ENCODE data around the gene PPFIA3.
A peak's percentile ranks its signal among the peaks of the same experiment; 100 is the strongest.
"Not testable (repeated sequence)": the region's sequence is repeated elsewhere in the genome, so short reads cannot be mapped to it uniquely, and the experiment has no call there.

The PPFIA3 gene

GRCh38 chr19:49125025-49125731, 5.8 kb downstream of the PPFIA3 start:
- WGBS, 2 experiments = 56 to 63% methylated on average over 23 of the region's 23 CpGs

GRCh38 chr19:49126575-49126974, 7.2 kb downstream of the PPFIA3 start:
- Histone ChIP-seq H3K9me3 (ENCODE audit: control insufficient read depth, low read length) (no peaks in the 10 kb centered on the region), H3K36me3 (ENCODE audit: control insufficient read depth, insufficient read depth, low read length) (no peaks in the 10 kb centered on the region), H3K27me3 (ENCODE audit: control insufficient read depth, insufficient read depth, low read length, poor library complexity, severe bottlenecking) (peaks cover 7% of the 10 kb centered on the region), H3K4me1 (ENCODE audit: control insufficient read depth, insufficient read depth, low read length) (peaks cover 3% of the 10 kb centered on the region), H3K4me3 (ENCODE audit: insufficient read depth, low read depth, low read length) (no peak overlapping the region), H3K27ac (ENCODE audit: insufficient read depth, low read depth, low read length, poor library complexity, severe bottlenecking) (no peak overlapping the region)
- WGBS, 2 experiments = 73 to 74% methylated on average over 4 of the region's 4 CpGs

More at GRCh38 chr19:49125025-49125731, 5.8 kb downstream of the PPFIA3 start:
- H3K36me3 ChIP-seq (ENCODE audit: control insufficient read depth, insufficient read depth, low read length) = no peaks in the 10 kb centered on the region
- H3K4me3 ChIP-seq (ENCODE audit: insufficient read depth, low read depth, low read length) = no peak overlapping the region
- H3K9me3 ChIP-seq (ENCODE audit: control insufficient read depth, low read length) = no peaks in the 10 kb centered on the region
- no peak overlapping the region for H3K27ac ChIP-seq (ENCODE audit: insufficient read depth, low read depth, low read length, poor library complexity, severe bottlenecking)
- peaks cover 3% of the 10 kb centered on the region for H3K4me1 ChIP-seq (ENCODE audit: control insufficient read depth, insufficient read depth, low read length)
- H3K27me3 ChIP-seq (ENCODE audit: control insufficient read depth, insufficient read depth, low read length, poor library complexity, severe bottlenecking) = peaks cover 20% of the 10 kb centered on the region

GRCh38 chr19:49127225-49127624, 7.9 kb downstream of the PPFIA3 start:
- not testable (repeated sequence) for H3K4me1 ChIP-seq (ENCODE audit: control insufficient read depth, insufficient read depth, low read length); H3K27ac ChIP-seq (ENCODE audit: insufficient read depth, low read depth, low read length, poor library complexity, severe bottlenecking); H3K27me3 ChIP-seq (ENCODE audit: control insufficient read depth, insufficient read depth, low read length, poor library complexity, severe bottlenecking); H3K36me3 ChIP-seq (ENCODE audit: control insufficient read depth, insufficient read depth, low read length); H3K4me3 ChIP-seq (ENCODE audit: insufficient read depth, low read depth, low read length); H3K9me3 ChIP-seq (ENCODE audit: control insufficient read depth, low read length)
- WGBS, 2 experiments = 95 to 97% methylated on average over 12 of the region's 12 CpGs

- H3K4me1 ChIP-seq (ENCODE audit: control insufficient read depth, insufficient read depth, low read length) = peaks cover 3% of the 10 kb centered on the region
- no peaks in the 10 kb centered on the region for H3K36me3 ChIP-seq (ENCODE audit: control insufficient read depth, insufficient read depth, low read length)
- 4 to 5% methylated on average over 63 of the region's 63 CpGs for WGBS, 2 experiments
- H3K9me3 ChIP-seq (ENCODE audit: control insufficient read depth, low read length) = no peaks in the 10 kb centered on the region
- H3K4me3 ChIP-seq (ENCODE audit: insufficient read depth, low read depth, low read length) = peak overlapping the region; percentile 31
- H3K27me3 ChIP-seq (ENCODE audit: control insufficient read depth, insufficient read depth, low read length, poor library complexity, severe bottlenecking) = no peaks in the 10 kb centered on the region
- H3K27ac ChIP-seq (ENCODE audit: insufficient read depth, low read depth, low read length, poor library complexity, severe bottlenecking) = no peak overlapping the region
Observed at GRCh38 chr19:49127674-49128544, 8.6 kb downstream of the PPFIA3 start.

- Histone ChIP-seq H3K36me3 (ENCODE audit: control insufficient read depth, insufficient read depth, low read length) (no peaks in the 10 kb centered on the region), H3K27ac (ENCODE audit: insufficient read depth, low read depth, low read length, poor library complexity, severe bottlenecking) (no peak overlapping the region), H3K4me3 (ENCODE audit: insufficient read depth, low read depth, low read length) (peak overlapping the region; percentile 31), H3K4me1 (ENCODE audit: control insufficient read depth, insufficient read depth, low read length) (peaks cover 3% of the 10 kb centered on the region), H3K27me3 (ENCODE audit: control insufficient read depth, insufficient read depth, low read length, poor library complexity, severe bottlenecking) (no peaks in the 10 kb centered on the region), H3K9me3 (ENCODE audit: control insufficient read depth, low read length) (no peaks in the 10 kb centered on the region)
- 80 to 81% methylated on average over 15 of the region's 15 CpGs for WGBS, 2 experiments
Observed at GRCh38 chr19:49128545-49129237, 9.3 kb downstream of the PPFIA3 start.

- no peaks in the 10 kb centered on the region for H3K27me3 ChIP-seq (ENCODE audit: control insufficient read depth, insufficient read depth, low read length, poor library complexity, severe bottlenecking)
- H3K27ac ChIP-seq (ENCODE audit: insufficient read depth, low read depth, low read length, poor library complexity, severe bottlenecking) = no peak overlapping the region
- peaks cover 3% of the 10 kb centered on the region for H3K4me1 ChIP-seq (ENCODE audit: control insufficient read depth, insufficient read depth, low read length)
- H3K36me3 ChIP-seq (ENCODE audit: control insufficient read depth, insufficient read depth, low read length) = no peaks in the 10 kb centered on the region
- 75 to 79% methylated on average over 16 of the region's 16 CpGs for WGBS, 2 experiments
- H3K9me3 ChIP-seq (ENCODE audit: control insufficient read depth, low read length) = no peaks in the 10 kb centered on the region
- H3K4me3 ChIP-seq (ENCODE audit: insufficient read depth, low read depth, low read length) = no peak overlapping the region
Observed at GRCh38 chr19:49129238-49129583, 9.9 kb downstream of the PPFIA3 start.

- no peaks in the 10 kb centered on the region for H3K36me3 ChIP-seq (ENCODE audit: control insufficient read depth, insufficient read depth, low read length)
- H3K9me3 ChIP-seq (ENCODE audit: control insufficient read depth, low read length) = no peaks in the 10 kb centered on the region
- H3K27ac ChIP-seq (ENCODE audit: insufficient read depth, low read depth, low read length, poor library complexity, severe bottlenecking) = no peak overlapping the region
- H3K4me1 ChIP-seq (ENCODE audit: control insufficient read depth, insufficient read depth, low read length) = no peaks in the 10 kb centered on the region
- no peaks in the 10 kb centered on the region for H3K27me3 ChIP-seq (ENCODE audit: control insufficient read depth, insufficient read depth, low read length, poor library complexity, severe bottlenecking)
- 96% methylated on average over 24 of the region's 24 CpGs for WGBS, 2 experiments
- H3K4me3 ChIP-seq (ENCODE audit: insufficient read depth, low read depth, low read length) = no peak overlapping the region
Observed at GRCh38 chr19:49130325-49130724, 11.0 kb downstream of the PPFIA3 start.

- no peak overlapping the region for H3K27ac ChIP-seq (ENCODE audit: insufficient read depth, low read depth, low read length, poor library complexity, severe bottlenecking)
- H3K4me3 ChIP-seq (ENCODE audit: insufficient read depth, low read depth, low read length) = no peak overlapping the region
- H3K36me3 ChIP-seq (ENCODE audit: control insufficient read depth, insufficient read depth, low read length) = no peaks in the 10 kb centered on the region
- no peaks in the 10 kb centered on the region for H3K4me1 ChIP-seq (ENCODE audit: control insufficient read depth, insufficient read depth, low read length)
- H3K27me3 ChIP-seq (ENCODE audit: control insufficient read depth, insufficient read depth, low read length, poor library complexity, severe bottlenecking) = no peaks in the 10 kb centered on the region
- 76 to 78% methylated on average over 49 of the region's 49 CpGs for WGBS, 2 experiments
- H3K9me3 ChIP-seq (ENCODE audit: control insufficient read depth, low read length) = no peaks in the 10 kb centered on the region
Observed at GRCh38 chr19:49132974-49133609, 13.7 kb downstream of the PPFIA3 start.

GRCh38 chr19:49133621-49134454, 14.5 kb downstream of the PPFIA3 start:
- Histone ChIP-seq H3K27ac (ENCODE audit: insufficient read depth, low read depth, low read length, poor library complexity, severe bottlenecking) (no peak overlapping the region), H3K4me1 (ENCODE audit: control insufficient read depth, insufficient read depth, low read length) (no peaks in the 10 kb centered on the region), H3K36me3 (ENCODE audit: control insufficient read depth, insufficient read depth, low read length) (no peaks in the 10 kb centered on the region), H3K4me3 (ENCODE audit: insufficient read depth, low read depth, low read length) (no peak overlapping the region), H3K9me3 (ENCODE audit: control insufficient read depth, low read length) (no peaks in the 10 kb centered on the region), H3K27me3 (ENCODE audit: control insufficient read depth, insufficient read depth, low read length, poor library complexity, severe bottlenecking) (no peaks in the 10 kb centered on the region)
- 94% methylated on average over 42 of the region's 42 CpGs for WGBS, 2 experiments

All from ectodermal cell (in vitro differentiated cells).